Sigmoid colon (tissue), 4 donors: Measurements from ENCODE around the gene CTNNA1.

ENCODE experiments used
- CTCF ChIP-seq, 4 experiments: fragments of 450-650 bp in 3 of 4; fragments of 200-600 bp in 1 of 4; IDR thresholded peaks; one replicate each; pipeline ENCODE4 v1.5.1; 2016 to 2019; ENCODE audit warnings: antibody characterized with exemption in 4 of 4, mild to moderate bottlenecking in 3 of 4, moderate library complexity in 2 of 4
- POLR2AphosphoS5 ChIP-seq, 4 donors: sonication (generic); formaldehyde crosslinking; IDR thresholded peaks; one replicate each; pipeline ENCODE4 v1.6.1; 2017; ENCODE audit warnings: antibody characterized with exemption in 4 of 4

GRCh38 chr5:138878437-138879235 is 125.4 kb downstream of the CTNNA1 start:
- no peak for TF ChIP-seq CTCF (IDR thresholded peaks at IDR 0.05)
- TF ChIP-seq POLR2AphosphoS5 (IDR thresholded peaks at IDR 0.05) = no peak
